HG03103 (cell line): ENCODE data around the gene IFNLR1.

Experiments used
- ATAC-seq: cut with Tn5 transposase; IDR thresholded peaks from one replicate; pipeline ENCODE4 v1.9.1; 2021; ENCODE audit warnings: low read depth; ENCODE audit not compliant: unreplicated experiment

The IFNLR1 gene

DNA sequence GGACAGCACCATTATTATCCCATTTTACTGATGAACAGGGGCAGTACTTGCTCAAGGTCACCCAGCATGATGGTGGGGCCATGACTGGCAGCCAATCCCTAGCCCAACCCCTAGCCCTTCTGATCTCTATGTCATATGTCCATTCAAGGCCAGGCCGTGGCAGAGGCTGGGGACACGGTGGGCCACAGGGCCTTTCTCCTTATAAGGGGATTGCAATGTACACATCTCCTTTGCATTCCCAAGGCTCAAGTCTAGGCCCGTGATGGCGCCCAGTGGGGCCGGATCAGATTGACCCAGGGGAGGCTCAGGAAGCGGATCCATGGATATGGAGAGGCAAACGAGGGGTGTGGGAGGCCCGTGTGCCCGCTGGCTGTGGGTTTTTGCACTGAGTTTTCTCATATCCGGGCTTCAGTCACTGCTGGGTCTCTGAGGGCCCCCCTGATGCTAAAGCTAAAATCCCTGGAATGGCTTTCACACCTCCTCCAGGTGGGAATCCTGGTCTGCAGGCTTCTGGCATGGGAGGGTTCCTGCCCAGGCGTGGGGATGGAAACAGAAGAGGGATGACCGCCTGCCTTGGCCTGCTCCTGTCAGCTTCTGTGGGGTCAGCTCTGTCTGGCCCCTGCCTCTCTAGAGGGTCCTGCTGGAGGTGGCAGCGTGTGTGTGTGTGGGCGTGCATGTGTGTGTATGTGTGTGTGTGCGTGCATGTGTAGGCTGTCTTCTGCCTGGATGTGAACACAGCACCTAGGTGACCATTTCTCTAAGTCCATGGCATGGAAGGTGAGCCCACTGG, 77.2 kb downstream of the IFNLR1 start:
- no peak for ATAC-seq

DNA sequence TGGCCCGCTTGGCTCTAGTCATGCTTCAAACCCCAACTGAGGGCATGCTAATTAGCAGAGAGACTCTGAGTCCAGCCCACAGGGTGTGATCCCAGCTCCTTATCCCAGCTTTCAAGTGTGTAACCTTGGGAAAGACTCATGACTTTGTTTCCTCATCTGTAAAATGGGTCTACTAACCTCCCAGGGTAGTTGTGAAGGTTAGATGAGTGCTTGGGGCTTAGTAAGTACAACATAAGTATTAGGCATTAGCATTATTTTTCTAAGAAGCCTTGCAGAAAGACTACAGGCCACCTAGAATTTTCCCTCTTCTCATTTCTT, 78.0 kb downstream of the IFNLR1 start:
- no peak for ATAC-seq

DNA sequence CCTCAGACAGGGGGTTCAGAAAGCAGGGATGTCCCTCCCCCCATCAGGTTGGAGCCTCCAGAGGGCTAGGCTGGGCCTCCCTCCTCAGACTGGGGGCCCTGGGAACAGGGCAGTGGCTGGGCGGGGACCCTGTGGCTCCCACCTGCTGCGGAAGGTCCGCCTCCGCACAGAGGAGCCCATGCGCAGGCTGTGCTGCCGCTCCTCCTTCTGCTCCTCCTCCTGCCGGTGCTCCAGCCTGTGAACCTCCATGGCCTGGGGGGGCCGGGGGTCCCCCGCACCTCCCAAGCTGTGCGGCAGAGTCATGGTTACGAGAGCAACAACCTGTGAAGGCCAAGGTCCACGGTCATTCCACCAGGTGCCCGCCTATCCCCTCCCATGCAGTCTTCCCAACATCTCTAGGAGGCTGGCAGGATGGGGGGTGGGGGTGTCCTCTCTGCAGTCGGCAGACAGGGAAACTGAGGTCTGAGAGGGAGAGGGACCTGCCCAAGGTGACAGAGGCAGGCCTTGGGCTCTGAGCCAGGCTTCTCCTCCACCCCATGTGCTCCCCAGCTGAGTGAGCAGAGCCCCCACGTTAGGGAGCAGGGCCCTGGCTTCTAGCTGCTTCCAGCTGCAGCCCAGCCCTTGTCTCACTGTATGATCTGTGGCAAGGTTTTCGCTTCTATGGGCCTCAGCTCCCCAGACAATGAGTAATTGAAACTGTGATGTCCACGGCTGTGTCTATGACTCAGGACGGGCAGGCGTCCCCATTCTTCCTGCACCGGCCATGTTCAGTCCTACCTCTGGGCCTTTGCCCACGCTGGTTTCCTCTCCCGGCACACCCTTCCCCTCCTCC, 78.5 kb downstream of the IFNLR1 start:
- no peak for ATAC-seq

DNA sequence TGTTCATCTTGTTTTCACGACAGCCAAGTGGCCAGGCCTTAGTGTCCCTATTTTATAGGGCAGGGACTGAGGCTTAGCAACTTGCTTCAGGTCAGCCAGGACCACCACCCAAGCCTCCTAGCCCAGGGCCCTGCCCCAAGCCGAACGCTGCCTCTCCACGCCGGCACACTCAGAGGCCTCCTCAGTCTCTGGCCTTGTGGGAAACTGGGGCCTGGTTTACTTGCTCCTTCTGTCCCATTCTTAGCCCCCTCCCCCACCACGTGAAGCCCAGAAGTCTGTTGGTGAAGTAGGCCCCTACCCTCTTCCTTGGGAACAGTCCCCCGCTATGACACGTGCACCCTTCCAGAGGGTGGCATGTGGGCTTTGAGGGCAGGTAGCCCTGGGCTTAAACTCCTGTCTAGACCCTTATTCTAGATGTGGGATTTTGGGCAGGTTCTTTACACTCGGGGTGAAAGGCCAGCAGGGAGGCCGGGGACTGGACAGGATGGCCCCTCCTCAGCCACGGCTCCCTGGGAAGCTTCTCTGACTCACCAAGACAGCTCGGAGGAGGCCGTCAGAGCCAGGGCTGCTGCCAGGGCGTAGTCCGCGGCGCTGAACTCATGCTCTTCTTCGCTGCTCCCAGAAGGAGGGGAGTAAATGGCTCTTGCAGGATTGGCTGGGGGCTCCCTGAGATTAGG, 79.5 kb downstream of the IFNLR1 start:
- no peak for ATAC-seq

DNA sequence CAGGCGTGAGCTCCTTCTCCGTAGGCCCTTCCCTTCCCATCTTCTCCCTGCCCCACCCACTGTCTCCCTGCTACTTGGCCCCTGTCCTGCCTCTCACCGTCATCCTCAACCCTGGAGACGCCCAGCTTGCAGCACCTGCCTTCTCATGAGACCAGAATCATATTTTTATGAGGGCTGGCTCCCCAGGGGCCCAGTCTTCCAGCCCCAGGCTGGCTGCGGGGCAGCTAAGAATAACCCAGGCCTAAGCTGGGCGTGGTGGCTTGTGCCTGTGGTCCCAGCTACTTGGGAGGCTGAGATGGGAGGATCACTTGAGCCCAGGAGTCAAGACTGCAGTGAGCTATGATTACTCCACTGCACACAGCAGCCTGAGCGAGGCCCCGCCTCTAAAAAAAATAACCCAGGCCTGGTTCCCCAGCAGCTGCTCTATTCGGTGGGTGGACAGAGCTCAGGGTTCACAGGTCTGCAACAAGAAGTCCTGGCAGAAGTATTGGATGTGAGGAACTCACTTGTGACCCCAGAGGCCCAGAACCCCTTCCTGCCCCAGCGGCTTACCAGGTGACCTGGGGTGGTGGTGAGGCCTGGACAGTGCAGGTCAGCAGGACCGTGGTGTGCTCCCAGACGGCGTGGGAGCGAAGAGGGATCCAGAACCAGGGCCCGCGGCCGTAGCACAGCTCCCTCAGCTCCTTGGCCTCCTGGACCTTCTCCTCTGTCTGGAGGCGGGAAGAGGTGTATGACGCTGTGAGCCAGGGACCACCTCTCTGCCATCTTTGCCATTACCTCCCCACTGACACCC, 81.5 kb downstream of the IFNLR1 start:
- ATAC-seq = no peak

DNA sequence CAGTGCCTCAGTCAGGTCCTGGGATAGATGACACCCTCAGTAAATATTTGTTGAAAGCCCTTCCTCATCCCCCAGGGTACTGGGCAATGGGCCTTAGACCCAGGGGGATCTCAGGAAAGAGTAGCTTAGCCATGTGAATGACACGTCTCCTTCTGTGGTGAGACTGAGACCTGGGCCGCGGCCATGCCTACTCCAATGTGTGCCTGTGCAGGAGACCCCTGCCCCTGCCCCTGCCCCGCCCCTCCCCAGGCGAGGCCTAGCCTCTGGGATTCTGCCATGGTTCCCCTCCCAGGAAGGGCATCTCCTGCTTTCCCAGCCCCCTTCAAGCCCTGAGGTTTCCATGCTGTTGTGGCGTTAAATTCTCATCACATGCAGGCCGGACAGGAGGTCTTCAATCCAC, 82.2 kb downstream of the IFNLR1 start:
- ATAC-seq = no peak
